Parathyroid adenoma (tissue), 2 donors: ENCODE results near the gene LGR4.

ENCODE experiments used
- H2AFZ ChIP-seq: fragments of 300-600 bp; sonication (generic); one replicate; pipeline ENCODE4 v1.7.0; 2017; ENCODE audit warnings: antibody characterized with exemption, mild to moderate bottlenecking
- H3K27ac ChIP-seq: fragments of 300-600 bp; sonication (generic); one replicate; pipeline ENCODE4 v1.7.0; 2017
- H3K27me3 ChIP-seq: fragments of 300-600 bp; sonication (generic); one replicate; pipeline ENCODE4 v1.7.0; 2017; ENCODE audit warnings: low read length; ENCODE audit not compliant: control insufficient read depth, insufficient read depth
- H3K36me3 ChIP-seq: fragments of 300-600 bp; sonication (generic); one replicate; pipeline ENCODE4 v1.7.0; 2017; ENCODE audit warnings: low read length; ENCODE audit not compliant: control insufficient read depth, insufficient read depth
- H3K4me1 ChIP-seq: fragments of 300-600 bp; sonication (generic); one replicate; pipeline ENCODE4 v1.7.0; 2017; ENCODE audit warnings: control low read depth
- H3K4me2 ChIP-seq: fragments of 300-600 bp; sonication (generic); one replicate; pipeline ENCODE4 v1.7.0; 2017; ENCODE audit warnings: low read length
- H3K4me3 ChIP-seq: fragments of 300-600 bp; sonication (generic); one replicate; pipeline ENCODE4 v1.7.0; 2017; ENCODE audit warnings: low read depth, low read length
- H3K79me2 ChIP-seq: fragments of 300-600 bp; sonication (generic); one replicate; pipeline ENCODE4 v1.7.0; 2017; ENCODE audit warnings: control low read depth
- H3K9ac ChIP-seq: fragments of 300-600 bp; sonication (generic); one replicate; pipeline ENCODE4 v1.7.0; 2017; ENCODE audit warnings: mild to moderate bottlenecking
- H3K9me3 ChIP-seq: fragments of 300-600 bp; sonication (generic); one replicate; pipeline ENCODE4 v1.7.0; 2017; ENCODE audit warnings: low read length; ENCODE audit not compliant: control insufficient read depth
- TF ChIP-seq, protein P1 (sequence below): fragments of 300-600 bp; sonication (generic); IDR thresholded peaks from one replicate; pipeline ENCODE4 v1.7.0; 2017; ENCODE audit warnings: antibody characterized with exemption, mild to moderate bottlenecking
- donor health status: primary hyperparathyroidism.

LGR4 gene

DNA sequence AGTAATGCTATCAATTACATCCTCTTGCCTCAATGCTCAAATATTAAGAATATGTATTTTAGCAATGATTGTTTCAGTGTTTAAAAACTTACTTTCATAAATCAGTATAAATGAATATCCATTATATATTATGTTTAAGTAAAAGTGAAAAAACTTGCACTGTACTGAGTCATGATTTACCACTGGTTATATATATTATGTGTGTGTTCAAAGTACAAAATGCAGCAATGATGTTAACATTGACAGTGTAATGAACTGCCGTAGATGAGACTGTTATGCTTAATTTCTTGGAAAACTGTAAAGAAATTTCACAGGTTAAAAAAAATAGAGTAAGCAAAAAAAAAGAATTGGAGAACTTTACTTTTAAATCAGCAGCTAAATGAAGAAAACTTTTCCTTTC lies 25.3 kb upstream of the LGR4 start:
- Histone ChIP-seq H3K36me3 (no peaks in the 10 kb centered on the region), H3K4me3 (no peak overlapping the region), H3K9ac (no peak overlapping the region), H3K4me1 (no peaks in the 10 kb centered on the region), H3K79me2 (no peaks in the 10 kb centered on the region), H3K27ac (no peak overlapping the region), H3K27me3 (no peaks in the 10 kb centered on the region), H3K9me3 (no peaks in the 10 kb centered on the region), H2AFZ (no peak overlapping the region), H3K4me2 (no peak overlapping the region)
- TF ChIP-seq, protein P1, sequence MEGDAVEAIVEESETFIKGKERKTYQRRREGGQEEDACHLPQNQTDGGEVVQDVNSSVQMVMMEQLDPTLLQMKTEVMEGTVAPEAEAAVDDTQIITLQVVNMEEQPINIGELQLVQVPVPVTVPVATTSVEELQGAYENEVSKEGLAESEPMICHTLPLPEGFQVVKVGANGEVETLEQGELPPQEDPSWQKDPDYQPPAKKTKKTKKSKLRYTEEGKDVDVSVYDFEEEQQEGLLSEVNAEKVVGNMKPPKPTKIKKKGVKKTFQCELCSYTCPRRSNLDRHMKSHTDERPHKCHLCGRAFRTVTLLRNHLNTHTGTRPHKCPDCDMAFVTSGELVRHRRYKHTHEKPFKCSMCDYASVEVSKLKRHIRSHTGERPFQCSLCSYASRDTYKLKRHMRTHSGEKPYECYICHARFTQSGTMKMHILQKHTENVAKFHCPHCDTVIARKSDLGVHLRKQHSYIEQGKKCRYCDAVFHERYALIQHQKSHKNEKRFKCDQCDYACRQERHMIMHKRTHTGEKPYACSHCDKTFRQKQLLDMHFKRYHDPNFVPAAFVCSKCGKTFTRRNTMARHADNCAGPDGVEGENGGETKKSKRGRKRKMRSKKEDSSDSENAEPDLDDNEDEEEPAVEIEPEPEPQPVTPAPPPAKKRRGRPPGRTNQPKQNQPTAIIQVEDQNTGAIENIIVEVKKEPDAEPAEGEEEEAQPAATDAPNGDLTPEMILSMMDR = no peak

GRCh38 chr11:27497284-27497866 lies 24.8 kb upstream of the LGR4 start:
- H3K27me3 ChIP-seq = no peaks in the 10 kb centered on the region
- no peak overlapping the region for H3K27ac ChIP-seq
- no peaks in the 10 kb centered on the region for H3K4me1 ChIP-seq
- TF ChIP-seq, protein P1 = no peak
- H3K79me2 ChIP-seq = no peaks in the 10 kb centered on the region
- H3K36me3 ChIP-seq = no peaks in the 10 kb centered on the region
- no peak overlapping the region for H3K4me3 ChIP-seq
- H2AFZ ChIP-seq = no peak overlapping the region
- no peak overlapping the region for H3K4me2 ChIP-seq
- H3K9ac ChIP-seq = no peak overlapping the region
- no peaks in the 10 kb centered on the region for H3K9me3 ChIP-seq

DNA sequence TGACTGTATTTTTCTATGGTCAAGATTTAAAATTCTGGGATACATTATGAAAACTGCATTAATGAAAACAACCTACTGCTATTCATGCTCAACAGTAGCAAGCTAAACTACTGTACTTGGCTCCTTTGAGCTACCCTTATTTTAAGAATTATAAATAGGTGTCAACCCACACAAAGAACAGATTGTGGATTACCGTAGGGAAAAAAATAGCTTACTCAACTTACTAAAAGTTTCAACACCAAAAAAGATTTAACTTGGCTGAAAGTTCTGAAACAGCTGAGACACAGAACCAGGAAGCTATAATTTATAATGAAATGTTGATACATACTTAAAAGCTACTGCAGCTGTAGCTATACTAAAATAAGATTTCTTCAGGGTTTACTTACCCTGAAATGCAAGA lies 23.9 kb upstream of the LGR4 start:
- Histone ChIP-seq H3K27ac (no peak overlapping the region), H3K4me2 (no peak overlapping the region), H3K4me3 (no peak overlapping the region), H2AFZ (no peak overlapping the region), H3K27me3 (no peaks in the 10 kb centered on the region), H3K36me3 (no peaks in the 10 kb centered on the region), H3K9ac (no peak overlapping the region), H3K4me1 (no peaks in the 10 kb centered on the region), H3K79me2 (no peaks in the 10 kb centered on the region), H3K9me3 (no peaks in the 10 kb centered on the region)
- TF ChIP-seq, protein P1 = no peak

GRCh38 chr11:27495710-27496300 lies 23.2 kb upstream of the LGR4 start:
- TF ChIP-seq, protein P1 = no peak
- H3K79me2 ChIP-seq = no peaks in the 10 kb centered on the region
- no peak overlapping the region for H3K27ac ChIP-seq
- no peaks in the 10 kb centered on the region for H3K4me1 ChIP-seq
- no peak overlapping the region for H2AFZ ChIP-seq
- H3K4me3 ChIP-seq = no peak overlapping the region
- no peaks in the 10 kb centered on the region for H3K36me3 ChIP-seq
- no peak overlapping the region for H3K4me2 ChIP-seq
- no peak overlapping the region for H3K9ac ChIP-seq
- no peaks in the 10 kb centered on the region for H3K9me3 ChIP-seq
- no peaks in the 10 kb centered on the region for H3K27me3 ChIP-seq

DNA sequence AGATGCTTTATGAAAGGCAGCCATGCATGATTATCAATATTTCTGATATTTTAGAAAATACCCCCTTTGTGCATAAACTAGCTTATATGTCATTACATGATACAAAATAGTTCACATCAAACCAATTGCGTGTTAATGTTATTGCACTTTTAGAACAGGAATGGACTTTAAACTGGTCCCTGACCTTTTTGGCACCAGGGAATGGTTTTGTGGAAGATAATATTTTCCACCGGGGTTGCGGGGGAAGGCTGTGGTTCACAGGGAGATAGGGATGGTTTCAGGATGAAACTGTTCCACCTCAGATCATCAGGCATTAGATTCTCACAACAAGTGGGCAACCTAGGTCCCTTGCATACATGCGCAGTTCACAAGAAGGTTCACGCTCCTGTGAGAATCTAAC lies 16.5 kb upstream of the LGR4 start:
- Histone ChIP-seq H3K9ac (no peak overlapping the region), H3K4me1 (no peaks in the 10 kb centered on the region), H3K4me3 (no peak overlapping the region), H3K79me2 (no peaks in the 10 kb centered on the region), H3K36me3 (no peaks in the 10 kb centered on the region), H3K9me3 (no peaks in the 10 kb centered on the region), H3K27ac (no peak overlapping the region), H3K4me2 (no peak overlapping the region), H3K27me3 (no peaks in the 10 kb centered on the region), H2AFZ (no peak overlapping the region)
- TF ChIP-seq, protein P1 = no peak
